B cell (primary cell): ENCODE data around the gene FARP1.

Source experiments
- CTCF ChIP-seq: fragments of 200-600 bp; IDR thresholded peaks from one replicate; pipeline ENCODE4 v1.8.0; 2022; ENCODE audit warnings: antibody characterized with exemption, mild to moderate bottlenecking
- EZH2 ChIP-seq: IDR thresholded peaks from 2 replicates; pipeline ENCODE4 v1.6.1; 2012; ENCODE audit warnings: borderline replicate concordance, low read depth, mild to moderate bottlenecking, moderate library complexity, low read length; ENCODE audit not compliant: insufficient read depth, poor library complexity, severe bottlenecking

GRCh38 chr13:98423417-98423816, 280.5 kb downstream of the FARP1 start:
- no peak for TF ChIP-seq CTCF
- no peak for TF ChIP-seq EZH2
